H1 (cell line): ENCODE measurements around the gene PCP4. TPM values are rescaled to one million over a fixed set of nuclear protein-coding genes. Genes with fewer than 3 reads are reported as not detected.

Experiments used
- CTCF ChIA-PET: fragments of 300-600 bp; sonication (Branson Sonifier 250); formaldehyde crosslinking; loops from one replicate; lab custom pipeline; 2021; ENCODE audit not compliant: partially characterized antibody; lab: Charles Lee
- POLR2A ChIA-PET: fragments of 300-600 bp; sonication (Branson Sonifier 250); formaldehyde crosslinking; loops from one replicate; lab custom pipeline; 2021; ENCODE audit warnings: inconsistent platforms; ENCODE audit not compliant: partially characterized antibody; lab: Charles Lee
- DNase-seq, 2 experiments: peaks; one replicate each; pipeline versions ENCODE4 v3.0.0 to v3.0.0-alpha.2; 2010 to 2022; ENCODE audit warnings: low spot score in 2 of 2, low read depth in 1 of 2, mixed read lengths in 1 of 2
- FAIRE-seq: peaks from 2 replicates; lab custom pipeline; 2011; peaks lifted over from hg19 to GRCh38; lab: Jason Lieb, UNC
- H2AFZ ChIP-seq: 2 replicates; pipeline ENCODE4 v1.8.1; 2012; ENCODE audit warnings: low read length, inconsistent platforms
- H2AK5ac ChIP-seq: 2 replicates; pipeline ENCODE4 v1.6.1; 2013; ENCODE audit warnings: low read depth, low read length
- H2BK120ac ChIP-seq: replicated peaks from 2 replicates; pipeline ENCODE3; 2013; ENCODE audit warnings: low read depth, low read length, inconsistent platforms
- H2BK12ac ChIP-seq: 2 replicates; pipeline ENCODE4 v1.6.1; 2013; ENCODE audit warnings: low read depth, low read length
- H2BK15ac ChIP-seq: 2 replicates; pipeline ENCODE4 v1.6.1; 2013; ENCODE audit warnings: low read length
- H2BK20ac ChIP-seq: 2 replicates; pipeline ENCODE4 v1.6.1; 2013; ENCODE audit warnings: low read length
- H2BK5ac ChIP-seq: 2 replicates; pipeline ENCODE4 v1.6.1; 2013; ENCODE audit warnings: low read depth, low read length
- H3K14ac ChIP-seq: 2 replicates; pipeline ENCODE4 v1.6.1; 2013; ENCODE audit warnings: inconsistent platforms; ENCODE audit not compliant: insufficient read length
- H3K18ac ChIP-seq: 2 replicates; pipeline ENCODE4 v1.6.1; 2013; ENCODE audit warnings: low read length; ENCODE audit errors: extremely low read depth
- H3K23ac ChIP-seq: 2 replicates; pipeline ENCODE4 v1.6.1; 2013; ENCODE audit warnings: inconsistent platforms; ENCODE audit not compliant: insufficient read length
- H3K23me2 ChIP-seq: 2 replicates; pipeline ENCODE4 v1.6.1; 2013; ENCODE audit warnings: low read depth, low read length
- H3K27ac ChIP-seq: 2 replicates; pipeline ENCODE4 v1.6.1; 2011; ENCODE audit warnings: low read depth, low read length, inconsistent platforms
- H3K27me3 ChIP-seq, 4 experiments: replicated peaks in 1 of 4; 1 replicate in 1 of 4; 2 replicates in 3 of 4; pipeline versions ENCODE4 v1.6.1 to v1.8.1; 2011 to 2013; ENCODE audit warnings: low read length in 3 of 4, mild to moderate bottlenecking in 3 of 4, inconsistent platforms in 2 of 4, mixed read lengths in 2 of 4, moderate library complexity in 1 of 4; ENCODE audit not compliant: control insufficient read depth in 3 of 4, insufficient read depth in 3 of 4; ENCODE audit errors: extremely low read depth in 1 of 4
- H3K36me3 ChIP-seq, 4 experiments: 2 replicates each; pipeline versions ENCODE4 v1.6.1 to v1.8.1; 2011 to 2013; ENCODE audit warnings: mild to moderate bottlenecking in 4 of 4, low read length in 3 of 4, moderate library complexity in 2 of 4, control low read depth in 1 of 4, inconsistent platforms in 1 of 4; ENCODE audit not compliant: insufficient read depth in 4 of 4, control insufficient read depth in 2 of 4
- H3K4ac ChIP-seq: replicated peaks from 2 replicates; pipeline ENCODE3; 2013; ENCODE audit warnings: low read length, low read depth, mixed read lengths, inconsistent platforms; ENCODE audit not compliant: insufficient read length
- H3K4me1 ChIP-seq, 4 experiments: replicated peaks in 1 of 4; 1 replicate in 1 of 4; 2 replicates in 3 of 4; pipeline versions ENCODE4 v1.6.1 to v1.8.1; 2011 to 2013; ENCODE audit warnings: low read length in 3 of 4, inconsistent platforms in 2 of 4, mixed read lengths in 1 of 4; ENCODE audit not compliant: insufficient read depth in 4 of 4, control insufficient read depth in 3 of 4
- H3K4me2 ChIP-seq, 2 experiments: 2 replicates each; pipeline versions ENCODE4 v1.6.1 to v1.8.1; 2011 to 2013; ENCODE audit warnings: low read depth in 2 of 2, low read length in 2 of 2, control low read depth in 1 of 2, inconsistent platforms in 1 of 2, mild to moderate bottlenecking in 1 of 2; ENCODE audit not compliant: insufficient read depth in 1 of 2
- H3K4me3 ChIP-seq, 4 experiments: fragments of 200-600, 300-600 bp in 1 of 4; sonication (generic), shearing (Covaris generic), sonication (Bioruptor Twin) in 1 of 4; 2 replicates each; pipeline versions ENCODE4 v1.5.1 to v1.8.1; 2011 to 2016; ENCODE audit warnings: low read length in 4 of 4, low read depth in 3 of 4, control low read depth in 2 of 4, inconsistent platforms in 2 of 4, mild to moderate bottlenecking in 2 of 4, mixed read lengths in 1 of 4, moderate library complexity in 1 of 4; ENCODE audit not compliant: insufficient read depth in 2 of 4; ENCODE audit errors: extremely low read depth in 1 of 4
- H3K56ac ChIP-seq: replicated peaks from 2 replicates; pipeline ENCODE3; 2013; ENCODE audit warnings: low read depth, mild to moderate bottlenecking, mixed read lengths, low read length, inconsistent platforms; ENCODE audit not compliant: insufficient read length
- H3K79me1 ChIP-seq: 2 replicates; pipeline ENCODE4 v1.6.1; 2013; ENCODE audit warnings: low read depth, low read length, control low read depth
- H3K79me2 ChIP-seq, 2 experiments: 2 replicates each; pipeline versions ENCODE4 v1.6.1 to v1.8.1; 2012 to 2013; ENCODE audit warnings: low read length in 2 of 2, mild to moderate bottlenecking in 2 of 2, inconsistent platforms in 1 of 2; ENCODE audit not compliant: insufficient read depth in 2 of 2, control insufficient read depth in 1 of 2
- H3K9ac ChIP-seq, 4 experiments: replicated peaks in 1 of 4; 1 replicate in 1 of 4; 2 replicates in 3 of 4; pipeline versions ENCODE4 v1.6.1 to v1.8.1; 2011 to 2013; ENCODE audit warnings: low read depth in 3 of 4, low read length in 3 of 4, control low read depth in 2 of 4, mild to moderate bottlenecking in 2 of 4, moderate library complexity in 2 of 4, inconsistent platforms in 1 of 4; ENCODE audit errors: extremely low read depth in 1 of 4
- H3K9me3 ChIP-seq, 2 experiments: 2 replicates each; pipeline versions ENCODE4 v1.6.1 to v1.8.1; 2012 to 2013; ENCODE audit warnings: mild to moderate bottlenecking in 2 of 2, moderate library complexity in 2 of 2, control low read depth in 1 of 2, inconsistent platforms in 1 of 2, low read depth in 1 of 2, low read length in 1 of 2, mixed read lengths in 1 of 2; ENCODE audit not compliant: insufficient read depth in 2 of 2
- H4K20me1 ChIP-seq, 2 experiments: replicated peaks in 1 of 2; 2 replicates each; pipeline versions ENCODE3 to v1.8.1; 2011 to 2013; ENCODE audit warnings: inconsistent platforms in 2 of 2, low read length in 2 of 2, mild to moderate bottlenecking in 1 of 2; ENCODE audit not compliant: insufficient read depth in 2 of 2, control insufficient read depth in 1 of 2
- H4K5ac ChIP-seq: 2 replicates; pipeline ENCODE4 v1.6.1; 2013; ENCODE audit warnings: low read length, low read depth, mixed read lengths, inconsistent platforms; ENCODE audit not compliant: insufficient read length
- H4K8ac ChIP-seq: 2 replicates; pipeline ENCODE4 v1.8.0; 2013; ENCODE audit warnings: mild to moderate bottlenecking, moderate library complexity, low read length, inconsistent platforms; ENCODE audit not compliant: insufficient read depth; ENCODE audit errors: extremely low read depth
- H4K91ac ChIP-seq: replicated peaks from 2 replicates; pipeline ENCODE3; 2013; ENCODE audit warnings: low read length, mixed read lengths, inconsistent platforms; ENCODE audit not compliant: insufficient read length
- CBX5 ChIP-seq: fragments of 300-800, 300-1000 bp; sonication (generic); IDR thresholded peaks from 2 replicates; pipeline ENCODE4 v1.7.1; 2016; ENCODE audit warnings: antibody characterized with exemption, low read length, low read depth
- CHD2 ChIP-seq: IDR thresholded peaks from 2 replicates; pipeline ENCODE4 v1.6.1; 2012; ENCODE audit warnings: low read length, improper control_type of control experiment
- GTF2F1 ChIP-seq: IDR thresholded peaks from 2 replicates; pipeline ENCODE4 v1.6.1; 2012; ENCODE audit warnings: low read depth, low read length, improper control_type of control experiment, borderline replicate concordance
- KDM5A ChIP-seq: fragments of 200-600 bp; IDR thresholded peaks from 2 replicates; pipeline ENCODE4 v1.7.1; 2012; ENCODE audit warnings: mild to moderate bottlenecking, low read length, inconsistent platforms, mixed read lengths
- POLR2A ChIP-seq, 2 experiments: IDR thresholded peaks; 1 replicate in 1 of 2; 2 replicates in 1 of 2; pipeline ENCODE4 v1.6.1; 2011; ENCODE audit warnings: low read depth in 2 of 2, low read length in 2 of 2, mild to moderate bottlenecking in 2 of 2; ENCODE audit errors: control extremely low read depth in 1 of 2
- RNF2 ChIP-seq: fragments of 200-900, 300-1000 bp; sonication (generic); IDR thresholded peaks from 2 replicates; pipeline ENCODE4 v1.7.1; 2016; ENCODE audit warnings: borderline replicate concordance, low read depth, mild to moderate bottlenecking, antibody characterized with exemption, low read length; ENCODE audit not compliant: poor library complexity, severe bottlenecking; ENCODE audit errors: missing control alignments
- SIRT6 ChIP-seq: IDR thresholded peaks from one replicate; pipeline ENCODE4 v1.7.1; 2012; ENCODE audit warnings: low read length, inconsistent platforms
- SUZ12 ChIP-seq: fragments of 200-600 bp; sonication (generic); IDR thresholded peaks from 2 replicates; pipeline ENCODE4 v1.6.1; 2012; ENCODE audit warnings: mild to moderate bottlenecking, inconsistent platforms, low read length, moderate library complexity, mixed read lengths
- TEAD4 ChIP-seq: IDR thresholded peaks from 2 replicates; pipeline ENCODE4 v1.6.1; 2012; ENCODE audit warnings: low read depth, low read length, inconsistent platforms, mixed read lengths
- WGBS, 2 experiments: shearing (Covaris generic) in 1 of 2; methylation state at CpG; one replicate each; pipeline versions ENCODE4 v1.1.6 to v1.1.7; 2013 to 2015; ENCODE audit warnings: low lambda C conversion rate in 2 of 2, mixed read lengths in 2 of 2, inconsistent platforms in 1 of 2, low coverage in 1 of 2, missing lambda C conversion rate in 1 of 2; ENCODE audit not compliant: insufficient replicate concordance in 2 of 2, insufficient coverage in 1 of 2, insufficient read length in 1 of 2; ENCODE audit errors: extremely low coverage in 1 of 2, missing lambda C conversion rate in 1 of 2; 5-methylcytosine and 5-hydroxymethylcytosine counted together
- polyA plus RNA-seq, 7 experiments: library from polyadenylated mRNA; depleted of rRNA in 3 of 7; stranded (reverse) in 5 of 7; unstranded in 2 of 7; fragments of >200 nt in 5 of 7; fragments of 200-250 nt in 2 of 7; gene quantifications; 1 replicate in 5 of 7; 2 replicates in 1 of 7; 4 replicates in 1 of 7; pipeline versions ENCODE4 v1.2.1 to v1.2.3, GENCODE V29; 2011 to 2013; ENCODE audit warnings: missing spikeins in 2 of 7, mixed read lengths in 2 of 7
- total RNA-seq: library from RNA; stranded (reverse); fragmentation: NEBNext Ultra II Directional; extraction: Animal tissue kit (Norgen Biotek cat#: 25700); gene quantifications from 2 replicates; pipeline ENCODE4 v1.2.1, GENCODE V29; 2021
- TF ChIP-seq, protein P1 (sequence below), 3 experiments: IDR thresholded peaks; 1 replicate in 2 of 3; 2 replicates in 1 of 3; pipeline versions ENCODE4 v1.5.1 to v1.6.1; 2011; ENCODE audit warnings: low read length in 3 of 3, mild to moderate bottlenecking in 3 of 3, inconsistent platforms in 2 of 3, low read depth in 1 of 3, moderate library complexity in 1 of 3; ENCODE audit not compliant: insufficient read depth in 1 of 3; ENCODE audit errors: control extremely low read depth in 1 of 3

Gene PCP4
- total and polyA plus RNA-seq, 2 of the 8 experiments (the other 6 are each of a cell fraction or from before 2014, with no cell fraction given) = 1.8 to 2.4 TPM

DNA sequence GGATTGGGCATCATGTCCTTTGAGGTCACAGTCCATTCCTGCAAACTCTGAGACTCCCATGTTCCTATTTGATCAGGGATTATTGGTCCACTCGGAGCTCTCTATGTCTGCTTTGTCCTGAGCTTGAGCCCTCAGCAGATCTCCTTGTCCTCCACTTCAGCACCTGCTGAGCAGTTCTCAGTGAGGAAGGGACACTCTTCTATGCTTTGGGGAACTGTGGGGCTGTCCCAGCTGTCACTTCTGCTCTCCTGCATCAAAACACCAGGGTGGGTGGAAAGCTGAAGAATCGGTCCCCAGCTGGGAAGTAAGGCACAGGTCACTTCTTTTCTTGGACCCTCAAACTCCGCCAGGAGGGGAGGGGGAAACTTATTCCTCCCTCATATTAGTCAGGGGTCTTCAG is 99.5 kb downstream of the PCP4 start:
- Histone ChIP-seq H2BK12ac (no peak overlapping the region), H3K4me2 (no peak overlapping the region), H3K4me3 (no peak overlapping the region), H3K56ac (no peak overlapping the region), H3K23me2 (no peaks in the 10 kb centered on the region), H2BK20ac (no peak overlapping the region), H4K91ac (no peak overlapping the region), H3K79me1 (no peaks in the 10 kb centered on the region), H4K20me1 (no peaks in the 10 kb centered on the region), H2AFZ (no peak overlapping the region), H2AK5ac (no peak overlapping the region), H3K79me2 (no peaks in the 10 kb centered on the region), H3K14ac (no peak overlapping the region), H4K5ac (no peak overlapping the region), H3K9me3 (0 out of 4 replicates have a peak, but pooled peaks cover 0 to 3% of the 10 kb centered on the region in 2 experiments), H4K8ac (no peak overlapping the region), H3K9ac (no peak overlapping the region), H3K36me3 (no peaks in the 10 kb centered on the region), H3K23ac (no peak overlapping the region), H3K27ac (no peak overlapping the region), H3K4ac (no peak overlapping the region), H2BK120ac (no peak overlapping the region), H3K27me3 (no peaks in the 10 kb centered on the region), H3K18ac (no peak overlapping the region), H2BK5ac (no peak overlapping the region), H2BK15ac (no peak overlapping the region), H3K4me1 (no peaks in the 10 kb centered on the region)
- TF ChIP-seq GTF2F1 (no peak), TEAD4 (no peak), KDM5A (no peak), SUZ12 (no peak), SIRT6 (no peak), CBX5 (no peak), CHD2 (no peak), RNF2 (no peak), POLR2A (IDR thresholded peaks at IDR 0.05; ENCODE audit: control extremely low read depth in 1 of 2, low read depth in 2 of 2, low read length in 2 of 2) (no peak)
- TF ChIP-seq, protein P1, sequence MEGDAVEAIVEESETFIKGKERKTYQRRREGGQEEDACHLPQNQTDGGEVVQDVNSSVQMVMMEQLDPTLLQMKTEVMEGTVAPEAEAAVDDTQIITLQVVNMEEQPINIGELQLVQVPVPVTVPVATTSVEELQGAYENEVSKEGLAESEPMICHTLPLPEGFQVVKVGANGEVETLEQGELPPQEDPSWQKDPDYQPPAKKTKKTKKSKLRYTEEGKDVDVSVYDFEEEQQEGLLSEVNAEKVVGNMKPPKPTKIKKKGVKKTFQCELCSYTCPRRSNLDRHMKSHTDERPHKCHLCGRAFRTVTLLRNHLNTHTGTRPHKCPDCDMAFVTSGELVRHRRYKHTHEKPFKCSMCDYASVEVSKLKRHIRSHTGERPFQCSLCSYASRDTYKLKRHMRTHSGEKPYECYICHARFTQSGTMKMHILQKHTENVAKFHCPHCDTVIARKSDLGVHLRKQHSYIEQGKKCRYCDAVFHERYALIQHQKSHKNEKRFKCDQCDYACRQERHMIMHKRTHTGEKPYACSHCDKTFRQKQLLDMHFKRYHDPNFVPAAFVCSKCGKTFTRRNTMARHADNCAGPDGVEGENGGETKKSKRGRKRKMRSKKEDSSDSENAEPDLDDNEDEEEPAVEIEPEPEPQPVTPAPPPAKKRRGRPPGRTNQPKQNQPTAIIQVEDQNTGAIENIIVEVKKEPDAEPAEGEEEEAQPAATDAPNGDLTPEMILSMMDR (IDR thresholded peaks at IDR 0.05; ENCODE audit: control extremely low read depth in 1 of 3, insufficient read depth in 1 of 3, low read depth in 1 of 3, low read length in 3 of 3) = no peak
- 94% methylated on average over 3 of the region's 3 CpGs; no CpG with 5 or more reads in 1 of the 2 experiments for WGBS, 2 experiments
- POLR2A ChIA-PET = no interaction called here
- FAIRE-seq (no peak), DNase-seq (no peak)
- CTCF ChIA-PET = interaction anchor here (0.6 to 2.9 kb wide), 5 partner anchors 10 to 43 kb away, joined by 3 to 13 read pairs (median 5); no protein-coding TSS in a partner anchor
